HG02588 (cell line): ENCODE results near the gene SGPP2.
"Not testable (repeated sequence)": the region's sequence is repeated elsewhere in the genome, so short reads cannot be mapped to it uniquely, and the experiment has no call there.

Experiments
- ATAC-seq: cut with Tn5 transposase; IDR thresholded peaks from one replicate; pipeline ENCODE4 v1.9.1; 2021; ENCODE audit warnings: mild to moderate bottlenecking, moderate library complexity; ENCODE audit not compliant: unreplicated experiment

The SGPP2 gene

DNA sequence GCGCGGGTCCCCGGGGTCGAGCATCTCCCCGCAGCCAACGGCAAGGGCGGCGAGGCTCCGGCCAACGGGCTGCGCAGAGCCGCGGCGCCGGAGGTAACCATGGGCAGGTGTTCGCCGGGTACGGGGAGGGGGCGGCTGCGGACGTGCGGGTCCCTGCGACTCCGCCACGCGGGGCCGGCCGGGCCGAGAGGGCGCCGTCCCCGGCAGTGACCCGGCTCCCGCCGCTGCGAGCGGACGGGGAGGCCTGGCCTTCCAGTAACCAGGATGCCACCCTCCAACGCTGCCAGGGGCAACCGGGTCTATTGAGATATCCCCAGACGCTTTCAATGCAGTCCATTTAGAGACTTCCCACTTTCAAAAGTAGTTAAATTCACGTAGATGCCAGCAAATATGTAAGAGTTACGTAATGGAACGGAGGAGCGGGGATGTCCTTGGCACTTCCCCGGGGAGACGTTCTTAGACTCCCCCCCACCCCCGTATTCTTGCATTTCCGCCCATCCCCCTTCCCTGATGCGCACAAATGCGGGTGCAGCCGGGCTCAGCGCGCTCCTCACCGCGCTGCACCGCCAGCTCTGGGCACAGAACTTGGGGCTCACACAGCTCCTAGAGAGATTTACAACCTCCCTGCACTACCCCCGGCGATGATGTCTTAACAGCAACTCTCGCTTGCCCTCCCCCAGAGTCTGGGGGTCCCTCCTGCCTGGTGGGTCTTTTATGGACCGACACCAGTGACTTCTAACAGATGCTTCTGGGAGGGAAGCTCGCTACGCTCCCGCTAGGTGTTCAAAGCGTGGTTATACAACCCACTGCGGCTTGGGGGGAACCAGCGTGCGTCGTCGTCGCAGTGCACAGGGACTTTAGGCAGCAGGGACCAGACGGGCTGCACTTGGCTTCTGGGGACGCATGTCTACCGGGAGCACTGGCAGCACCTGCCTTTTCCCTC, 657 bp downstream of the SGPP2 start:
- peak; percentile 20 for ATAC-seq

DNA sequence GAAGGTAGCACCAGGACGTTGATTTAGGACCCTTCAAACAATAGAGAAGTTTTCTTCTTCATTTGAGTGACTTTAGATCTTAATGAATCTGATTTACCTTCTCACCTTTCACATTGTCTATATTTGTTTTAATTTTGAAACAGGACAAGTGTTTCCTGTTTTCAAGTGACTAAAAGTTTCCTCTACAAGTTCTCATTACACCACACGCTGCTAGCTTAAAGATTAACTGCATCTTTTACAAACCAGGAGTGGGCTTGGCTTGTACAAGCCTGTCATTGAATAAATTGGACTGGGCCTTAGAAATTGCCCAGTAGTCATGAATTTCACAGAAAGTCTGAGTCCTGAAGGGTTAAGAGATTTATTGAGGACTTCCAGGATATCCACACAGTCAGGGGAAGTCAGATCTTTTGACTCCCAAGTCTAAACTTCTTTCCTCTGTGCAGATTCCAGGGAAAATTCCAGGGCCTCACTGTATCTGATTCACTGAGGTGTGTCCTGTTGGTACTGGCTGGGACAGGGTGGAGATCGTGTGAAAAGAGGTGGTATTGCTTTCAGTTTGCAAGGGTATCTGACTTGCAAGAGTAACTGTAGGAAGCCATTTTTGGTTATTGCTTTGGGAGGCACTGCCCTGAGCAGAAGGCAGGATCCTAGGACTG, 3.4 kb downstream of the SGPP2 start:
- peak; percentile 37 for ATAC-seq

DNA sequence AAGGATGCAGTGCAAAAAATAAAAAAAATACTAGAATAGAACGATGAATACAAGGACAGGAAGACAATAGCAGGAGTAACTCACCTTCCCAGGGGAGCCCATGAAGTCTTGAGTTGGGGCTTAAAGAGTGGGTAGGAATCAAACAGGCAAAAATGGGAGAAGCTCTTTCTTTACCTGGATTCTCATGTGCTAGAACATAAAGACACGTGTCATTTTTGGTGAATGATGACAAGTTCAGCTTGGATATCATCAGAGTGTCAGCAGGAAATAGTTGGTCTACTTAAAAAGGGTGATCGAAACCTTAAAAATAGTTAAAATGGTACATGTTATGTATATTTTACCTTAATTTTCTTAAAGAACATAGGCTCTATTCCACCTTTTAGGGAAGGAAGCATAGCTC, 5.7 kb downstream of the SGPP2 start:
- no peak for ATAC-seq

DNA sequence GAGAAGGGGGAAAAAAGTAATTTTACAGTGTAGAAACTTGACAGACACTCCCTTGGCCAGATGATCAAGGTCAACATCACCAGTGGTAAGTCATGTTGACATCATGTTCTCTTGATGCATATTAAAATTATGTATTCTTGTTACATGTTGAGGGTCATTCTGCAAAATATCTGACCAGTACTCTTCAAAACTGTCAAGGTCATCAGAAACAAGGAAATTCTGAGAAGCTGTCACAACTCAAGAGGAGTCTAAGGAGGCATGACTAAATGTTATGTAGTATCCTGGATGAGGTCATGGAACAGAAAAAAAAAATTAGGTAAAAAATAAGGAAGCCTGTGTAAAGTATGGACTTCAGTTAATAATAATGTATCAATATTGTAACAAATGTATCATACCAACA, 6.3 kb downstream of the SGPP2 start:
- ATAC-seq = no peak

GRCh38 chr2:222431869-222432268, 7.5 kb downstream of the SGPP2 start:
- ATAC-seq = no peak

GRCh38 chr2:222433332-222434173, 9.2 kb downstream of the SGPP2 start:
- ATAC-seq = peak; percentile 69

DNA sequence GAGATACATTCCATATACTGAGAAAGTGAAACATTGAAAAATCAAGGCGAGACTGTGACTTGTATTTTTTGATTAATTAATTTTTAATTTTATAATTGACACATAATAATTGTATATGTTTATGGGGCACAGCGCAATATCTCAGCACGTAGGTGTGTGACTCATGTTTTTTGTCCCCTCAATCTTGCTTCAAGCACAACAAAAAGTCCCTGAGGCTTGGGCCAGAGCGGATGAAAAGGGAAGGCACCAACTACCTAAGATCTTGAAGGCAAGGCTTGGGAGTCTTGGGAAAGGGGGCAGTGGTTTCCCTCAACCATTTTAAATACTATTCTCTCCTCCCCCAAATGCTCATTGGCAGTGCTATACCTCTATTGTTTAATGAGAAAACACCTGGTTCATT, 9.9 kb downstream of the SGPP2 start:
- ATAC-seq = peak; percentile 57

GRCh38 chr2:222435400-222436039, 11.2 kb downstream of the SGPP2 start:
- not testable (repeated sequence) for ATAC-seq

DNA sequence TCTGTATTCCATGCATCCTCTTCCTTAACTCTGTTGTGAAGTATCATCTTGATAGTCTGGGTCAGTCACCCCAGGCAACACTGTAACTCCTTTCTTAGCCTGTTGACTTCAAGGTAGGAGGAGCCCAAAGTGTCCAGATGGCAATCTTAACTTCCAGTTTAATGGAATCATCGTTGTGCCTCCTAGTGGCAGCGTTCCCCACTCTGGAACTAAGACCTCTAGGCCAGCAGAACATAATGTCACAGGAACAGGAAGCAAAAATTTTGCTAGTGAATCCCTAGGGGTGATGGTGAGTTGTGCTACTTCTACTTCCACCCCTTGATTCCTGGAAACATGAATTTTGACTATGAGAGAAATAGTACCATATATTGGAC, 11.7 kb downstream of the SGPP2 start:
- no peak for ATAC-seq

- no peak for ATAC-seq
Observed at GRCh38 chr2:222439692-222440091, 15.3 kb downstream of the SGPP2 start.

DNA sequence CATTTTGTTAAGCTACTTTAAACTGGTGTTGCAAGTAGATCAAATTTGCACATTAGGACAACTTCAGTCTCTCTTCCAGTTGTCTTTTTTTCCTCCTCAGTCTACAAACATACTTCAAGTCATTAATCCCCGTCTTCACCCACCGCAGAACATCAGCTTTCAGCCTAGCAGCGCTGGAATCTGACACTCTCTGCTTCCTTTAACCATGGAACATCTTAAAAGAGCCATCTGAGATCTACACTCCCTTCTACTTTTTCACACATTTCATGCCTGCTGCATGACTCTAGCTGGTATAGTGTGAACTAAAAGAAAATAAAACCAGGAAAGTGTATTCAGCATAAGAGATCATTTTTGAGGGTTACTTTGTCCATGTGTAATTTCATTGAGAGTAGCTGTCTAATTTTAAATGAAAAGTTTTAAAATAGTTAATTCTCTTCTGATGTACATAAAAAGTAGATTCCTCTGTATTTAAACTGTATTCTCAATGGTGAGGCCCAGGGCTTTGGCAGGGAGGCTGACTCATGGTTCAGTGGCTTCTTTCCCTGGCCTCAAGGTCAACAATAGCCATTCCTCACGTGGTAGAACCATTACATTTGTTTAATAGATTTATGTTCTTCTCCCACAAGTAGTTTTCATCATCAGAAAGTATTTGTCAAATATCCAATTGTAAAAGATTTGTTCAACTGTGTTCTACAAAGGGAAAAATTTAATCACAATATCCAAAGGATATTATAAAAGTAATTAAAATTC, 16.5 kb downstream of the SGPP2 start:
- ATAC-seq = no peak

DNA sequence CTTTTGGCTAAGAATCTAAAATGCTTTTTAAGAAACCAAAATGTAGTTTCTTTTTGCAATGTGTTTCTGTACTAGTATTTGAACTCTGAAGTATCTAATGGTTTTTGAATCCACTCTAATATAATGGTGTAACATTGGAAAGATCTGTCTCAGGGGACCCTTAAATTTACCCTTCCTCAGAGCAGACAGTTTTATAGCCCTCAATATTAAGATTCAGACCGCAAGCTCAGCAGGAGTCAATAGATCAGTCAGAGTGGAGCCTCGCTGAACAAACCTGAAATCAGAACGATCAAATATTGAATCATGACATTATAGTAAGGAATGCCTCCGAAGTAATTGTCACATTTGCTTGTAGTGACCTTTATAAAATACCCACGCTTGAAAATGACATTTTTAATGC, 18.3 kb downstream of the SGPP2 start:
- no peak for ATAC-seq

- ATAC-seq = no peak
Observed at GRCh38 chr2:222445227-222445626, 20.9 kb downstream of the SGPP2 start.

DNA sequence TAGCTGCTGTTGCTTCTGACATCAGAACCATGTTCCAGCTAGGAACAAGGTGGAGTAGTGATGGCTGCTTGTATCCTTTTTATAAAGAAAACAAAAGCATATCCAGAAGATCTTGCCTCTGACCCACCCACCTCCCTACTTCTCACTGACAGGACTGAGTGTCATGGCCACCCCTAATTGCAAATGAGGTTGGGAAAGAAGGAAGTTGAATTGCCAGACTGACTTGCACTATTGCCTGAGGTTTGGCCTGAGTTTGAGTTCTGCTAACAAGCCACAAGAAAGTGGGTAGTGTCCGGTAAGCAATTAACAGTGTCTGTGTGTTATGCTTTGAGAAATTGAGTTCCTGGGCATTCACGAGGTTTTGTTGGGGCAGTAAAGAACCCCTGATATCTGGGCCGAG, 22.8 kb downstream of the SGPP2 start:
- no peak for ATAC-seq

DNA sequence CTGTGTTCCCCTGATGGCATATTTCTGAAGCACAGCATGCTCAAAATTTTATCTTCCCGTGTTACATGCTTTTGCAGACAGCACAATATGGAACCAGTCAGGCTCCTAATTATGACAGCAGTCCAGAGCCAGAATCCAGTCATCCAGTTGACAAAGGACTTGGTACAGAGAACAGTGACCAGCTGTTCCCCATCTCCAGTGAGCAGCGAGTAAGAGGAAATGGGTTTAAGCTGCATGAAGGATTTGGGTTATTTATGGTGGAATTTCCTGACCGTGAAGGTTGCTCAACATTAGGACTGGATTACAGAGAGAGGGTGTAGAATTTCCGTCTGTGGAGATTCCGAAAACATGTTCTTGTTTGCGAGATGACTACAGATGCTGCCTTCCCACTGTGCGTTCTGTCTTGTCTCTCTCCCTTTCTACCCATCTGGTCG, 24.4 kb downstream of the SGPP2 start:
- ATAC-seq = no peak

DNA sequence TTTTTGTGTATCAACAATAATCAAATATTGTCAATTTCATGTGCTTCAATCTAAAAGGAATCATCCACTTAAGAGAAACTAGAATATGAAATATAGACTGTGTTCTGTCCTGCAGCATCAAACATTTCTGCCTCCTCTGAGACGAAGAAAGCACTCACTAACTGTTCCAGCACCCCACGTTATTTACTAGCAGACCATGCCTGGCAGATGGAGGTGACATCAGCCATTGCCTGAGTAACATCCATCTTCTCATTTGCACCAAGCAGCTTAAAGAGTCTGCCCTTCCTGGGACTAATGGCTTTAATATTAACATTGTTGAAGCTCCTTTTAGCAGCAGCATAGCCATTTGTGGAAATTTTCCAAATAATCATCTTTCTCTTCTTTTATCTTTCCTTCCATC, 25.7 kb downstream of the SGPP2 start:
- ATAC-seq = no peak

DNA sequence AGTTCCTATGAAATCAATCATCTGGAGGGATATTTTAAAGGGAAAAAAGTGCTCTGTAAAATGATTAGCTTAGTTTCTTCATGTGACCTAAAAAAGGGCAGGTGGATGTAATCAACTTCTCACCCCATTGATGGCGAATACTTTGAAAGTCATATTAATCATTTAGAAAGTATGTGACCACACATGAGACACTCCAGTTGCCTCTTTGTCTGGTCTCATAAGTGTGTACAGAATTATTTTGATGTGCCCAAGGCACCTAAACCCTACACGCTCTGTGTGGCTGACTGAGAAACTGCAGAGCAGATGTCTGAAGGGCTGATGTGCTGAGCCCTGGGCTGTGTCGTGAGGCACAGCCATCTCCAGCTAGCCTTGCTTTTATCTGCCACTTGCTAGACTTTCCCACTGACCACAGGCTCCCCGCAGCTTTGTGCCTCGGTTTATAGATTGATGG, 26.9 kb downstream of the SGPP2 start:
- peak; percentile 99 for ATAC-seq

DNA sequence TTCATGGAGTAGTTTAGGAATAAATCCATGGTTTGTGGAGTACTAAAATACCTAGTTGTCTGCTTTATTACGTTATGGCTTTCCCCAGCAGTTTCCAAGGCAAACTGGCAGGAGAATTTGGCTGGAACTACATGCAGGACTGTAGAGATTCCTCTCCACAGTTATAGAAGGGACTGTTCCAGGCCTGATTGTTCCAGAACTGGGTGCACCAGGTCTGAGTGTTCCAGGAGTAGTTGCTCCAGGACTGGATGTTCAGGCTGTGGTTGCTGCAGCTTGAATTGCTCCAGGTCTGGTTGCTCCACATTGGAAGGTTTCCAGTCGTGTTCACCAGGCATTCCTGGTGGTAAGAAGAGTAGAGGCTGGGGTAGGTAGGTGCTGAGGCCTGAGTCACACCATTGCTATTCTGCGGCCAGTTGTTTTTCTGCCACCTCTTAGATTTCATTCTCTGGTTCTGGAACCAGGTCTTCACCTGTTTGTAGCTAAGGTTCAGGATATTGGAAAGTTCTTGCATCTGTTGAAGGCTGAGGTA, 28.1 kb downstream of the SGPP2 start:
- no peak for ATAC-seq

GRCh38 chr2:222456479-222457077, 32.2 kb downstream of the SGPP2 start:
- no peak for ATAC-seq
